ENCODE results near the gene UBR4.
"Not testable (repeated sequence)": the region's sequence is repeated elsewhere in the genome, so short reads cannot be mapped to it uniquely, and the experiment has no call there.

Gene UBR4

GRCh38 chr1:19209990-19210771, at the start of gene UBR4:
TSS of gene UBR4 (minus strand) at chr1:19210266. CDS start at chr1:19210248, 18 bp downstream.
- DNase-seq, result peak; percentile 60

GRCh38 chr1:19258353-19258752, 48.3 kb upstream of the UBR4 start:
- DNase-seq, result no peak

DNA sequence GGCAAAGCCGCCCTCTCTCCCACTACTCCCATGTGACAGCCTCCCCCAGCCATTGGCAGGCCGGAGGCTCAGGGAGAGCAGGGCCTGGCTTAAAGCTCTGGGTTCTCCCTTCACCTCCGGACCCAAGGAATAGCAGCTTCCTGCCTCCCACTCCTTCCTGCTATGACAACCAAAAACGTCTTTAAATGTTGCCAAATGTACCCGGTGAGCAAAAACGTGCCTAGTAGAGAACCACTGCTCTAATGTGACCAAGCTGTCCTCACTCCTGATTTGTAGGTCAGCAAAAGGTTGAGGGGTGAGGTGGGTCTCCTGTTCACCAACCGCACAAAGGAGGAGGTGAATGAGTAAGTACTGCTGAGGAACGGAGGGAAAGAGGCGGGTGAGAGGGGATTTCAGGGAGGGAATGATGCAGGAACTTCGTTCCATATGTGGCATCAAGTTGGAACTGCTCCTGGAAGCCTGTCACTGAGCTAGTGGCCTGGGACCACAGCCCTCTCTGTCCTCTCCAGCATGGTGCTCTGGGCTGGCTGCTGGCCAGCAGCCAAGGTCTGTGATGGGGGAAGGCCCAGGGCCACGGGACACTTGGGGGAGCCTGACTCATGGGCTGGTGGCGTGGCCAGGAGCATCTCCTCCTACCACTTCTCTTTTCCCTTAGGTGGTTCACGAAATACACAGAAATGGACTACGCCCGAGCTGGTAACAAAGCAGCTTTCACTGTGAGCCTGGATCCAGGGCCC, 47.3 kb upstream of the UBR4 start:
- no peak for DNase-seq

GRCh38 chr1:19256301-19256700, 46.2 kb upstream of the UBR4 start:
- DNase-seq, result not testable (repeated sequence)

- DNase-seq, result no peak
These were observed 45.2 kb upstream of the UBR4 start for GRCh38 chr1:19255288-19255687.

DNA sequence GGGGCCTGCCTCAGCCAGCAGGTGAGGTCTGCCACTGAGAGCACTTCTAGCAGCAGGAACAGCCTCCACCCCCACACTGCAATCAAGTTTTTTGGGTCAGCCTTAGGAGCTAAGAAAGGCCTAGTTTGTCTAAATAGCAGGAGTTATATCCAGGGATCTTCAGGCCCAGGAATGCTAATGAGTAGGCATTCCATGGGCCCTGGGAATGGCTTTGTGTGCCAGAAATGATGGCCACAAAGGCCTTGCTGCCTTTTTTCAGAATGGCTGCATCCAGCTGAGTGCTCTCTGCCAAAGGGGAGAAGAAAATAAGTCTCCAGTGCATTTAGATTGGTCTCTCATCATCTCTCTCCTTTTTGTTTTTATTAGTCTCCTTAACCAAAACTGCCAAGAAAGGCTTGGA, 44.4 kb upstream of the UBR4 start:
- DNase-seq, result no peak

- no peak for DNase-seq
These were observed 41.5 kb upstream of the UBR4 start, which contains the start of the genes EMC1 and MRTO4 for GRCh38 chr1:19251305-19252196. TSS of gene EMC1 (minus strand) at chr1:19251524. CDS start at chr1:19251509, 15 bp downstream. TSS of gene MRTO4 (plus strand) at chr1:19251805. CDS start at chr1:19251836, 31 bp downstream.

DNA sequence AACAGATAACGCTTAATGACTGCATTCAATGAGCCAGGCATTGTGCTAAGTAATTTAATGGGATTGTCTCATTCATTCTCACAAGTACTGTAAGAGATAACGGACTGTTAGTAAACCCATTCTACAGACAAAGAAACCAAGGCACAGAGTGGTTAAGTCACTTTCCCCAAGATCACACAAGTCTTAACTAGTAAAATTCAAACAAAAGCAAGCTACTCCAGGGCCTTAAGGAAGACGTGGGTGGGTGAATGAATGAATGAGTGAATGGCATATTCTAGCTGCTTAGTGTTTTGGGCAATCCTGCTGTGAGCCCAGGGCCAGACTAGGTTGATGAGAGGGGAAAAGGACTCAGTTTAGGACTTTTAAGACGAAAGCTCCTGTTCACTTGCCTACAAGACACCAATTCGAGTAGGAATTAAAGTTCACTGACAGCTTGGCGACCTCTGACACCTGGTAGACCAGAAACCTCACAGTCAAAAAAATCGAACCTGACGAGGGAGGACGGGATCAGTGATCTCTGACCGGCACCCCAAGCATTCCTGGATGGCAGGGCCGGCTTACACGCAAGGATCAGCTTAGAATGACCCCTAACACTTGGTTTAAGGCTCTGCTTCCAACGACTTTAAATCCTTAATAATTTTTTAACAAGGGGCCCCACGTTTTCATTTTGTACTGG, 40.7 kb upstream of the UBR4 start:
- no peak for DNase-seq

DNA sequence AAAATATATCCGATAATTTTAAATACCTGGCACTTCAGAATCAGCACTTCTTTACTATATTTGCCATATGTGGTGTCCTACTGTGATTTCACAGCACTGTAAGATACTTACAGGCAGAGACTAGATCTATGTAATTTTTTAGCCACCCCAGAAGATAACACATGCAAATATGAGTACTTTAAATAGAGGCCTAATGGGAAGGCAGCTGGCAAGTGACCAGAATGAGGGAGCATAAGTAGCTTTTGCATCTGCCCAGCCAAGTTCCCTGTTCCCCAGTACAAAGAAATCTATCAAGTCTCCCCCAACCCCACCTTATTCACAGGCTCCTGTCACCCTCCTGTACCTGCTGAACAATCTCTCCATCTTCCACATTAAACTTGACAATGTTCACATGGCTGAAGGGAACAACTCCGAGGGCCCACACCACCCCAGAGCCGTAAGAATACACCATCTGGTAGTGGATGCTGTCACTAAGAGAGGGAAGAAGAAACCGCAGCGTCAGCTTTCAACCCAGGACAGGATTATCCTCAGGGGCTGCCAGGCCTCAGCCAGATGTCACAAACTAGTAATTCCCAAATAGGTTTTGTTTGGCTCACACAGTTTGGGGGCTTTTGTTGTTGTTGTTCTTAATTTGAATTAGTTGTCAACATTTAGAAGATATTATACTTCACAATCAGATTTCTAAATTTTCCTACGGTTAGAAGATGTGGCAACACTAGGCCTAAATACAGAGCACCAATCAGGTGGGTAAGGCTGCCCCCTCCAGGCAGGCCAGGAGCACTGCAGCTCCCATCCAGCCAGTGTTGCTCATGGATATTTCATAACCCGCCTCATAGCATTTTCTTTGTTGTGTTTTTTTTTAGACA, 30.8 kb upstream of the UBR4 start:
- no peak for DNase-seq

DNA sequence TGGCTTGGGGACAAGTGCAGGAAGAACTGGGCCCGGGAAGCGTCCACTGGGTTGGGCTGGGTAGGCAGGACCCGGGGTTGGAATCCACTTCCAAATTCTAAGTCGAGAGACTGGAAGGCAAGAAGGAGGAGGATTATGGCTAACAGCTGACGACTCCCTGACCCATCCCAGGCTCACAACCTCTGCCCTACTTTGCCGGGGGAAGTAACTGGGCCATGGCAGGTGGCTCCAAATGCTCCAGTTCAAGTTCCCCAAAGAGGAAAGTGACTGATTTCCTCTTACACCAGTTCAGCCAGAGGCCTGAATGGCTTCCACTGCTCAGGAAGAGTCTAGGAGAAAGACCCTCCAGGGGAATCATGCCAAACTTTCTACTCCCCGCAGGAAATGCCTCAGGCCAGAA, 29.8 kb upstream of the UBR4 start:
- DNase-seq, result no peak

DNA sequence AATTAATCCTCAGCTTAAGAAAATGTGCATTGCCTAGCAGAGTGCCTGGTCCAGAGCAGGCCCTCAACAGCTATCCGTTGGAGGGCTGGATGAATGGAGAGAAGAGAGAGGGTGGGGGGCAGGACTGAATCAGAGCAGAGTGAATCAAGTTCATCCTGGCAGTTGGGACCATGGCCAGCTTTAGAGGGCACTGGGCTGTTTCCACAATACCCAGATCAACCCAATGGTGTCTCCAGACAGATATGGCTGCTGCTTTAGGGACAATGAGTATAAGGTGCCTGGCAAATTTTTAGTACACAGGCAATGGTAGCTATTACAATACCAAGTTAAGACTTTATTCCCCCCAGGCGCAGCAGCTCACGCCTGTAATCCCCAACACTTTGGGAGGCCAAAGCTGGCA, 24.2 kb upstream of the UBR4 start:
- DNase-seq, result no peak

DNA sequence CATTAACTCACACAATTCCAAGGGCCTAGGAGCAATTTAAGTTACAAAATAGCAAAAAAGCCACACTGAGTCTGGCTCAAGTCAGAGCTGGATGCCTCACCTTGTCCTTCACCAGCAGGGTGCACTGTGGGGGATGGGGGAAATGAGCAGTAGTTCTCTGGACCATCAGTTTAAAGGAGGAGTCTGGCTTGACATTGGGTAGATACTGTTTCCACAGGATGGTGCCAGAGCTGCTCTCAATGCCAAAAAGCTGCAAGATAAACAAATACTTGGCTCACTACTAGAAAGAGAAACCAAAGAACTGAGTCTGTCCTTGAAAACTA, 22.4 kb upstream of the UBR4 start:
- no peak for DNase-seq

- DNase-seq, result not testable (repeated sequence)
These were observed 21.9 kb upstream of the UBR4 start for GRCh38 chr1:19231736-19232523.

DNA sequence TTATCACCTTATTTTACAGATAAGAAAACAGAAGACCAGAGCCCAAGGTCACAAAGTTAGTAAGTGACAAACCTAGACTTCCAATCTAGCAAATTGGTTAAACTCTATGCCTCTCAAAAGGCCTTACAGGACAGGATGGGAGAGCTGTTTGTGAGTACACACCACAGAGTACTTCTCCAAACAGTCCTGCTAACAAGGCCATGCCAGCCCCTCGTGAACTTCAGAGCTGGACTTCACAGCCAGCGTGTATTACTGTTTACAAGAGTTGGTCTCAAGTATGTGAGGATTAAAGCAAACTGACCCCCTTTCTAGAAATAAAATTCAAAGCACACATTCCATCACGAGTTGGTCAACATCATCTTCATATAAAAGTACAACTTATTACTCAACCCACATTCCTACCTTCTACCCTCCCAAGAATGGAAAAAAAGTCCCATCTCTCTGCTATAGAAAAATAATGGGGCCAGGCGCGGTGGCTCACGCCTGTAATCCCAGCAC, 19.8 kb upstream of the UBR4 start:
- DNase-seq, result no peak

- no peak for DNase-seq
These were observed 19.2 kb upstream of the UBR4 start for GRCh38 chr1:19229229-19229628.

DNA sequence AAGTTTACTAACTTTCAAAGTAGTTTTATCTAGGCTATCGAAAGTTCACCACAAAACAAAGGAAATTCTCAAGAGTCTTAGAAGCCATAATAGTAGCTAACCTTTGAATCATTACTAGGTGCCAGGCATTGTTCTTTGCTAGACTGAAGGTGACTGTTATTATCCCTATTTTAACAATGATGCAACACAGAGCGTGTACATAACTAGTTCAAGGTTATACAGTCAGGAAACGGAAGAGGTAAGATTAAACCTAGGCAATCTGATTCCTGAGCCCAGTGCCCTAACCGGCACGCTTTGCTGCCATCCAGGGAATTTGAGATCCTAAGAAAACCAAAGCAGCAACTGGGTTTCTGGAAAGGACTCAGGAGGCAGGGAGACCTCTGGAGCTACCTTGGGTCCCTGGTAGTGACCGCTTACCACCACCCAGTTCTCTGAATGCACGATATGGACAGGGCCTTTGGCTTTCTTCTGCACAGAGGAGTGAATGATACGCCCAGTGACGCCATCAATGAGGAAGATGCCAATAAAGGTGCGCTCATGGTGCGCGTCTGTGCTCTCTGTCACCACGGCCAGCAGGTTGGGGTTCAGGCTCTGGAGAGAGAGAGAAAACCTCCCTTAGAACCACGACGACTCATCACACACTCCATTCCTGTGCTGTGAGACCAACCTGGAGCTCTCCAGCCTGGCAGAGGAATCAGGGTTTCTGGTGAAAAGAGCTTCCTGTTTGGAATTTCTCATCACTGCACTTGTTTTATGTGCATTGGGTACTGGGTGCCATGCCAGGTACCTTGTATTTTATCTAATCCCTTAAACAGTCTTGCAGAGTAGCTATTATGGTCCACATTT, 13.1 kb upstream of the UBR4 start:
- DNase-seq, result no peak

DNA sequence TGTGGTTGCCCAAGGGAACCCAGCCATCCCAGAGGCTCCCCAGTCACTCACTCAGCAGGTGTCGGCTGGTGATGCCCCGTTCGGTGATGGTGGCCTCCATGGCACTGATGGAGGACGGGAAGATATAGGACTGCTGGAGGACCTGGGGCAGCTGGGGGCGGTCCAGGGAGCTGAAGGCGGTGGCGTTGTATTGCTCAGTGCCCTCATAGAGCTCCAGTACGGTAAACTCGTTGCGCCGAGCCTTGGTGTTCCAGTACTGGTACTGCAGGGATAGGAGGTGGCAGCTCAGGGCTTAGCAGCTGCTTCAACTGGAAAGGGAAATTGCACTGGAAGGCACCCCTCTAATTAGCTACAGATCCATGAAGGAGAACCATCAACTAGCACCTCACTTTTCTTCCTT, 12.5 kb upstream of the UBR4 start:
- no peak for DNase-seq

- no peak for DNase-seq
These were observed 10.9 kb upstream of the UBR4 start for GRCh38 chr1:19220991-19221390.

DNA sequence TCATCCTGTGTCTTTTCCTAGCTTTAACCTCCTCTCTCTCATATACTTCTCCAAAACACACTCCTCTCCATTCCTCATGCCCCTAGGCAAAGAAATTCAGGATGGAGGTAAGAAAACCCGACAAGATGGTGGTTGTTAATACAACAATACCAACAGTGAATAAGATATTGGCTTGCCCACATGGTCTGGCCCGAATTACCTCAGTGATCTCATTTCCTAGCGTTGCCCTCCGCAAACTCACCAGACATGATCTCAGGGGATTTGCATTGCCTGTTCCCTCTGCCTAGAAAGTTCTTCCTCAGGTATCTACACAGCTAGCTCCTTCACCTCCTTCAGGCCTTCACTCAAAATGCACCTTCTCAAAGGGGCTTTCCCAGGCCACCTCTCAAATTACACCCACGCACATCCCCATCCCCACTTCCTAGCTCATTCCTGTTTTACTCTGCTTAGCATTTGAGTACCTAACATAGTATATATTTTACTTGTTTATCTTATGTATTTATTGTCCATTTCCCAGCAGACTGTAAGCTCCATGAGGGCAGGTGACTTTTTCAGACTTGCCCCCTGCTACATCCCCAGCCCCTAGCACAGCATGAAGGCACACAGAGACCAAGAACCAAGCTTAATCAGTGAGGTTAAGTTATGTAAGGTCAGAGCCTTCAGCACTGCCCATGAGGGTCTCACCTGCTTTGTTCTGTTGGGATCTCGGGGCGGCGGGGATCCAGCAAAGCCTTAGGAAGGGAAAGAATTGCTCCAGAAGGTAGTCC, 10.2 kb upstream of the UBR4 start:
- DNase-seq, result no peak
